Neural cell (in vitro differentiated cells): ENCODE measurements around the gene FAM83F. TPM values are rescaled to one million over a fixed set of nuclear protein-coding genes. Genes with fewer than 3 reads are reported as not detected.

Experiments used
- H2AFZ ChIP-seq: fragments of 200-600, 300-800 bp; sonication (generic), shearing (Covaris generic); 2 replicates; pipeline ENCODE4 v1.6.0; 2014; ENCODE audit warnings: low read depth, mild to moderate bottlenecking, antibody characterized with exemption, low read length, moderate library complexity
- H3F3A ChIP-seq: fragments of 200-600 bp; shearing (Covaris generic); 2 replicates; pipeline ENCODE4 v1.6.1; 2016; ENCODE audit warnings: mild to moderate bottlenecking, moderate library complexity, mixed read lengths, antibody characterized with exemption, low read length; ENCODE audit not compliant: insufficient read depth, poor library complexity, severe bottlenecking
- H3K27ac ChIP-seq: fragments of 200-600, 300-800 bp; sonication (generic), shearing (Covaris generic); 2 replicates; pipeline ENCODE4 v1.5.1; 2014; ENCODE audit warnings: mild to moderate bottlenecking, low read length, moderate library complexity
- H3K27me3 ChIP-seq: fragments of 300-800, 200-600 bp; sonication (generic), shearing (Covaris generic); 2 replicates; pipeline ENCODE4 v1.6.0; 2014; ENCODE audit warnings: mild to moderate bottlenecking, low read depth, low read length, moderate library complexity; ENCODE audit not compliant: insufficient read depth
- H3K36me3 ChIP-seq: fragments of 300-800, 200-600 bp; sonication (generic), shearing (Covaris generic); 2 replicates; pipeline ENCODE4 v1.5.1; 2014; ENCODE audit warnings: mild to moderate bottlenecking, antibody characterized with exemption, low read length, moderate library complexity; ENCODE audit not compliant: insufficient read depth
- H3K4me2 ChIP-seq: fragments of 300-800, 200-600 bp; sonication (generic), shearing (Covaris generic); 2 replicates; pipeline ENCODE4 v1.6.0; 2014; ENCODE audit warnings: mild to moderate bottlenecking, low read length
- H3K4me3 ChIP-seq: fragments of 300-800, 200-600 bp; sonication (generic), shearing (Covaris generic); 2 replicates; pipeline ENCODE4 v1.5.1; 2014; ENCODE audit warnings: mild to moderate bottlenecking, low read length, moderate library complexity
- H3K79me2 ChIP-seq: fragments of 200-600 bp; shearing (Covaris generic); replicated peaks from 2 replicates; pipeline ENCODE4 v1.6.0; 2014; ENCODE audit warnings: mild to moderate bottlenecking, low read length, moderate library complexity; ENCODE audit not compliant: insufficient read depth
- H3K9ac ChIP-seq: fragments of 300-800, 200-600 bp; sonication (generic), shearing (Covaris generic); 2 replicates; pipeline ENCODE4 v1.6.1; 2016; ENCODE audit warnings: mild to moderate bottlenecking, low read length, mixed read lengths
- H3K9me2 ChIP-seq: fragments of 200-600 bp; shearing (Covaris generic); 2 replicates; pipeline ENCODE4 v1.6.1; 2016; ENCODE audit warnings: mild to moderate bottlenecking, low read length, mixed read lengths; ENCODE audit not compliant: insufficient read depth
- H3K9me3 ChIP-seq: fragments of 200-600, 300-800 bp; sonication (generic), shearing (Covaris generic); 2 replicates; pipeline ENCODE4 v1.6.1; 2016; ENCODE audit warnings: mild to moderate bottlenecking, mixed run types, low read length, moderate library complexity, mixed read lengths
- H4K20me1 ChIP-seq: fragments of 200-600 bp; shearing (Covaris generic); 2 replicates; pipeline ENCODE4 v1.6.1; 2016; ENCODE audit warnings: mild to moderate bottlenecking, mixed run types; ENCODE audit not compliant: insufficient read depth
- CTCF ChIP-seq: fragments of 450-650 bp; IDR thresholded peaks from 2 replicates; pipeline ENCODE4 v1.5.1; 2014; ENCODE audit warnings: antibody characterized with exemption, mild to moderate bottlenecking, moderate library complexity; ENCODE audit not compliant: poor library complexity, severe bottlenecking
- EP300 ChIP-seq: fragments of 450-650 bp; conservative IDR thresholded peaks from 2 replicates; pipeline ENCODE4 v1.6.1; 2014; ENCODE audit warnings: antibody characterized with exemption, mild to moderate bottlenecking, moderate library complexity; ENCODE audit not compliant: poor library complexity, severe bottlenecking
- EZH2 ChIP-seq: fragments of 200-600, 300-800 bp; shearing (Covaris generic), sonication (generic); IDR thresholded peaks from 2 replicates; pipeline ENCODE4 v1.6.1; 2014; ENCODE audit warnings: antibody characterized with exemption, low read length, borderline replicate concordance, mild to moderate bottlenecking; ENCODE audit not compliant: insufficient read depth, poor library complexity, severe bottlenecking
- MXI1 ChIP-seq: fragments of 450-650 bp; conservative IDR thresholded peaks from 2 replicates; pipeline ENCODE4 v1.6.1; 2014; ENCODE audit warnings: antibody characterized with exemption, mild to moderate bottlenecking; ENCODE audit not compliant: poor library complexity, severe bottlenecking
- POLR2AphosphoS5 ChIP-seq: IDR thresholded peaks from 2 replicates; pipeline ENCODE4 v1.6.1; 2012
- RAD21 ChIP-seq: fragments of 450-650 bp; conservative IDR thresholded peaks from 2 replicates; pipeline ENCODE4 v1.6.1; 2014; ENCODE audit warnings: antibody characterized with exemption, mild to moderate bottlenecking, moderate library complexity
- REST ChIP-seq: IDR thresholded peaks from 2 replicates; pipeline ENCODE4 v1.6.1; 2012; ENCODE audit warnings: borderline replicate concordance
- SMC3 ChIP-seq: fragments of 450-650 bp; conservative IDR thresholded peaks from 2 replicates; pipeline ENCODE4 v1.6.1; 2014; ENCODE audit warnings: antibody characterized with exemption, mild to moderate bottlenecking, moderate library complexity; ENCODE audit not compliant: poor library complexity
- TAF1 ChIP-seq: IDR thresholded peaks from 2 replicates; pipeline ENCODE4 v1.6.1; 2012; ENCODE audit warnings: low read depth
- polyA plus RNA-seq: library from polyadenylated mRNA; depleted of rRNA; stranded (reverse); fragments of >200 nt; gene quantifications from 2 replicates; pipeline ENCODE4 v1.2.3, GENCODE V29; 2014

FAM83F gene
- polyA plus RNA-seq, 1 donor from 2014 or later, result 0.42 TPM

GRCh38 chr22:39946503-39947219, 48.1 kb upstream of the FAM83F start:
- Histone ChIP-seq H3K27ac (no peak overlapping the region), H4K20me1 (no peaks in the 10 kb centered on the region), H2AFZ (no peak overlapping the region), H3K9me3 (no peaks in the 10 kb centered on the region), H3K9me2 (no peaks in the 10 kb centered on the region), H3K36me3 (no peaks in the 10 kb centered on the region), H3K4me3 (no peak overlapping the region), H3K79me2 (no peaks in the 10 kb centered on the region), H3K27me3 (no peaks in the 10 kb centered on the region), H3K9ac (no peak overlapping the region), H3F3A (no peaks in the 10 kb centered on the region), H3K4me2 (no peak overlapping the region)
- no peak for TF ChIP-seq RAD21
- no peak for TF ChIP-seq SMC3
- TF ChIP-seq EZH2, result no peak
- no peak for TF ChIP-seq EP300
- TF ChIP-seq POLR2AphosphoS5, result no peak
- TF ChIP-seq REST, result no peak
- TF ChIP-seq MXI1, result no peak
- no peak for TF ChIP-seq CTCF
- no peak for TF ChIP-seq TAF1

- Histone ChIP-seq H4K20me1 (no peaks in the 10 kb centered on the region), H3K27me3 (no peaks in the 10 kb centered on the region), H3K36me3 (no peaks in the 10 kb centered on the region), H3K79me2 (no peaks in the 10 kb centered on the region), H3K9me3 (no peaks in the 10 kb centered on the region), H3K27ac (no peak overlapping the region), H3F3A (no peaks in the 10 kb centered on the region), H3K4me3 (no peak overlapping the region), H3K9ac (no peak overlapping the region), H2AFZ (no peak overlapping the region), H3K9me2 (no peaks in the 10 kb centered on the region), H3K4me2 (no peak overlapping the region)
- TF ChIP-seq POLR2AphosphoS5 (no peak), CTCF (no peak), RAD21 (no peak)
These were observed 47.2 kb upstream of the FAM83F start for GRCh38 chr22:39947220-39948216.
